Measurements from ENCODE around the gene RANGAP1. TPM values are rescaled to one million over a fixed set of nuclear protein-coding genes. Genes with fewer than 3 reads are reported as not detected.

RANGAP1 gene
- total and polyA plus RNA-seq, 2 donors (not counting 1 experiment from before 2014, with no cell fraction given) = 42.0 to 48.8 TPM

DNA sequence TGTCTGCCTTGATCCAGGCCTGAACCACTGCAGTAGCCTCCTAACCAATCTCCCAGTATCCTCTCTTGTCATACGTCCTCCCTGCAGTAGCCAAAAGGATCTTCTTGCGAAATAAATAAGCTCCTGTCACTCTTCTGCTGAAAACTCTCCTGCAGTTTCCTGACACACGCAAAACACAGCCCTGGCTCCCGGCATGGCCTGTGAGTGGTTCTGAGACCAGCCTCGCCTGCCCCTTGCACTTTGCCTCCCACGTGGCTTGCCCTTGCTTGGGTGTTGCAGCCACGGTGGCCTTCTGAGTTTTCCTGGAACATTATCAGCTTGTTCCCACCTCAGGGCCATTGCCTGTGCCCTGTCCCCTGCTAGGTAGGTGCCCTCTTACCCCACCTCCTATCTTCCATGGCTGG, 22.6 kb upstream of the RANGAP1 start:
- Mint-ChIP-seq H3K4me3 (no peak overlapping the region), H3K27me3 (no peaks in the 10 kb centered on the region), H3K27ac (no peak overlapping the region), H3K9me3 (ENCODE audit: insufficient read depth) (no peaks in the 10 kb centered on the region), H3K4me1 (peaks cover 29% of the 10 kb centered on the region)
- Histone ChIP-seq H3K79me2 (ENCODE audit: control insufficient read depth, insufficient read depth, low read length) (peaks cover 94% of the 10 kb centered on the region), H3K9me3 (ENCODE audit: control extremely low read depth in 1 of 3, control insufficient read depth in 2 of 3, insufficient read depth in 1 of 3, low read length in 2 of 3) (no peaks in the 10 kb centered on the region), H2AFZ (ENCODE audit: insufficient read depth, low read depth, low read length, poor library complexity, severe bottlenecking) (no peak overlapping the region), H3K27ac (ENCODE audit: low read length in 2 of 2) (no peak overlapping the region), H3K27me3 (replicated peaks in 1 of 4; ENCODE audit: control extremely low read depth in 1 of 4, control insufficient read depth in 3 of 4, insufficient read depth in 4 of 4, low read length in 3 of 4) (no peaks in the 10 kb centered on the region), H3K4me2 (replicated peaks; ENCODE audit: low read depth, low read length, poor library complexity, severe bottlenecking) (no peak overlapping the region), H3K4me3 (ENCODE audit: control extremely low read depth in 1 of 5, extremely low read depth in 1 of 5, insufficient read depth in 1 of 5, low read depth in 2 of 5, low read length in 4 of 5) (no peak overlapping the region), H4K20me1 (ENCODE audit: control insufficient read depth, insufficient read depth, low read length, poor library complexity, severe bottlenecking) (peaks cover 60% of the 10 kb centered on the region), H3K9ac (ENCODE audit: low read length) (no peak overlapping the region), H3K36me3 (replicated peaks in 1 of 2; ENCODE audit: control extremely low read depth in 1 of 2, control insufficient read depth in 1 of 2, extremely low read depth in 1 of 2, insufficient read depth in 2 of 2, low read length in 1 of 2) (peaks cover 5 to 15% of the 10 kb centered on the region in 2 experiments), H3K4me1 (ENCODE audit: control insufficient read depth in 2 of 2, insufficient read depth in 2 of 2, low read length in 2 of 2) (no peaks in the 10 kb centered on the region)
- intact Hi-C loops (cut with micrococcal nuclease) = no loop called here
- DNase-seq = no peak
- WGBS (ENCODE audit: insufficient coverage) = 98% methylated on average over 7 of the region's 7 CpGs
- TF ChIP-seq EZH2 (IDR thresholded peaks at IDR 0.05; ENCODE audit: borderline replicate concordance, insufficient read depth, low read depth, low read length, poor library complexity, severe bottlenecking) = no peak
- TF ChIP-seq, protein P1, sequence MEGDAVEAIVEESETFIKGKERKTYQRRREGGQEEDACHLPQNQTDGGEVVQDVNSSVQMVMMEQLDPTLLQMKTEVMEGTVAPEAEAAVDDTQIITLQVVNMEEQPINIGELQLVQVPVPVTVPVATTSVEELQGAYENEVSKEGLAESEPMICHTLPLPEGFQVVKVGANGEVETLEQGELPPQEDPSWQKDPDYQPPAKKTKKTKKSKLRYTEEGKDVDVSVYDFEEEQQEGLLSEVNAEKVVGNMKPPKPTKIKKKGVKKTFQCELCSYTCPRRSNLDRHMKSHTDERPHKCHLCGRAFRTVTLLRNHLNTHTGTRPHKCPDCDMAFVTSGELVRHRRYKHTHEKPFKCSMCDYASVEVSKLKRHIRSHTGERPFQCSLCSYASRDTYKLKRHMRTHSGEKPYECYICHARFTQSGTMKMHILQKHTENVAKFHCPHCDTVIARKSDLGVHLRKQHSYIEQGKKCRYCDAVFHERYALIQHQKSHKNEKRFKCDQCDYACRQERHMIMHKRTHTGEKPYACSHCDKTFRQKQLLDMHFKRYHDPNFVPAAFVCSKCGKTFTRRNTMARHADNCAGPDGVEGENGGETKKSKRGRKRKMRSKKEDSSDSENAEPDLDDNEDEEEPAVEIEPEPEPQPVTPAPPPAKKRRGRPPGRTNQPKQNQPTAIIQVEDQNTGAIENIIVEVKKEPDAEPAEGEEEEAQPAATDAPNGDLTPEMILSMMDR (IDR thresholded peaks at IDR 0.05) = no peak
- ChIA-PET POLR2A (no interaction called here), CTCF (no interaction called here)
- ATAC-seq (ENCODE audit: low read depth) = no peak

DNA sequence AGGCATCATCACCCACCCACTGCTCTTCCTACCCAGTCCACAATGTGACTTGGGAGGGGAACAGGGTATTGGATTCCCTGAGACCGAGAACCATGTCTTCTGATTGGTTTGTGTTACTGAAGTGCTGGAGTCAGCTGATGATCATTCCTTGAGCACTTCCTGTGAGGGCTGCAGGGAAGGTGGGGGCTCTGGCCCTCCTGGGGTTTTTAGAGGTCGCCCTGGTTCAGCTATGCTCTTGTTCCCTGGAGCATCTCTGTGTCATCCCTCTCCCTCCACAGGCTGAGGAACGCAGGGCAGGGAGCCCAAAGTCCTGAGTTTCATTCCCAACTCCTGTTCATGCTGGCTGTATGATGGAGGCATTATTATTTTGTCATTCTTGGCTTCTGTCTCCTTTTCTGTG, 22.1 kb upstream of the RANGAP1 start:
- no peak overlapping the region for H2AFZ ChIP-seq (ENCODE audit: insufficient read depth, low read depth, low read length, poor library complexity, severe bottlenecking)
- H3K27me3 ChIP-seq (replicated peaks in 1 of 4; ENCODE audit: control extremely low read depth in 1 of 4, control insufficient read depth in 3 of 4, insufficient read depth in 4 of 4, low read length in 3 of 4) = no peaks in the 10 kb centered on the region
- ChIA-PET CTCF (no interaction called here), POLR2A (no interaction called here)
- no peak for ATAC-seq (ENCODE audit: low read depth)
- H3K9ac ChIP-seq (ENCODE audit: low read length) = no peak overlapping the region
- H3K4me1 ChIP-seq (ENCODE audit: control insufficient read depth in 2 of 2, insufficient read depth in 2 of 2, low read length in 2 of 2) = peaks cover 2 to 3% of the 10 kb centered on the region in 2 donors
- no peak for DNase-seq
- H3K4me3 ChIP-seq (ENCODE audit: control extremely low read depth in 1 of 5, extremely low read depth in 1 of 5, insufficient read depth in 1 of 5, low read depth in 2 of 5, low read length in 4 of 5) = no peak overlapping the region
- H3K27ac ChIP-seq (ENCODE audit: low read length in 2 of 2) = no peak overlapping the region
- Mint-ChIP-seq H3K4me3 (no peak overlapping the region), H3K27me3 (no peaks in the 10 kb centered on the region), H3K4me1 (peaks cover 33% of the 10 kb centered on the region), H3K27ac (no peak overlapping the region), H3K9me3 (ENCODE audit: insufficient read depth) (no peaks in the 10 kb centered on the region)
- intact Hi-C loops (cut with micrococcal nuclease) = no loop called here
- H3K9me3 ChIP-seq (ENCODE audit: control extremely low read depth in 1 of 3, control insufficient read depth in 2 of 3, insufficient read depth in 1 of 3, low read length in 2 of 3) = no peaks in the 10 kb centered on the region
- no peak overlapping the region for H3K4me2 ChIP-seq (replicated peaks; ENCODE audit: low read depth, low read length, poor library complexity, severe bottlenecking)
- H4K20me1 ChIP-seq (ENCODE audit: control insufficient read depth, insufficient read depth, low read length, poor library complexity, severe bottlenecking) = peaks cover 55% of the 10 kb centered on the region
- no CpG with 5 or more reads among the region's 3 CpGs for WGBS (ENCODE audit: insufficient coverage)
- TF ChIP-seq, protein P1 (IDR thresholded peaks at IDR 0.05) = no peak
- no peak for TF ChIP-seq EZH2 (IDR thresholded peaks at IDR 0.05; ENCODE audit: borderline replicate concordance, insufficient read depth, low read depth, low read length, poor library complexity, severe bottlenecking)
- H3K79me2 ChIP-seq (ENCODE audit: control insufficient read depth, insufficient read depth, low read length) = peaks cover 94% of the 10 kb centered on the region
- peaks cover 5 to 15% of the 10 kb centered on the region in 2 experiments for H3K36me3 ChIP-seq (replicated peaks in 1 of 2; ENCODE audit: control extremely low read depth in 1 of 2, control insufficient read depth in 1 of 2, extremely low read depth in 1 of 2, insufficient read depth in 2 of 2, low read length in 1 of 2)

All from B cell (primary cell).